GM18508 (cell line): ENCODE measurements around the gene SDK2.
"Not testable (repeated sequence)": the region's sequence is repeated elsewhere in the genome, so short reads cannot be mapped to it uniquely, and the experiment has no call there.

Experiments used
- ATAC-seq: cut with Tn5 transposase; IDR thresholded peaks from one replicate; pipeline ENCODE4 v1.9.1; 2021; ENCODE audit warnings: moderate number of reproducible peaks; ENCODE audit not compliant: insufficient read depth, unreplicated experiment

Gene SDK2

DNA sequence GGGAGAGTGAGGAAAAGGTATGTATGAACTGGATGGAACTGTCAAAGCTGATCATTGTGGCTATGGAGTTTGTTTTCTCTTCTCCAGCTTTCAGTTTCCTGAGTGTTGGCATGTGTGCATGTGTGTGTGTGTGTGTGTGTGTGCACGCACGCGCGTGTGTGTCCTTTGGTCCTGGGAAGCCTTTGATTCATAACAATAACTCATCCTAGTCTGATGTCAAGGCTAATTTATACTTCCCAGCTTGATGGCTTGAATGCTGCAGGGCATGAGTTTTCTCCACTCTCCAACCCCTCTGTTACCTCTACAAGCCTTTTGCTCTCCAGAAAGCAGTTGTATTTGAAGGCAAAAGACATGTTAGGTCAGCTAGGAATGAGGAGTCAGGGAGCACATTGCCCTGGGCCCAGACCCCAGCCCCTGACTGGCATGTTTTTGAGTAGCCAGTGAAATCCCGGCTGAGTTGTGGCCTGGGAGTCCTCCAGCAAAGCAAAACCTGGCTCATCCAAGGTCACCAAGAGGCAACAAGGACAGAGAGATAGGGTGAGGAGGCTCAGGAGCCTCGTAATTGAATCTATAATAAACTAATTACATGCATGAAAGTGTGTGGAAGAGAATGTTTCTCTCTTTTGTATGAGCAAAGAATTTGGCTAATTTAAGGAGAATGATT lies 323.5 kb downstream of the SDK2 start:
- ATAC-seq = no peak

DNA sequence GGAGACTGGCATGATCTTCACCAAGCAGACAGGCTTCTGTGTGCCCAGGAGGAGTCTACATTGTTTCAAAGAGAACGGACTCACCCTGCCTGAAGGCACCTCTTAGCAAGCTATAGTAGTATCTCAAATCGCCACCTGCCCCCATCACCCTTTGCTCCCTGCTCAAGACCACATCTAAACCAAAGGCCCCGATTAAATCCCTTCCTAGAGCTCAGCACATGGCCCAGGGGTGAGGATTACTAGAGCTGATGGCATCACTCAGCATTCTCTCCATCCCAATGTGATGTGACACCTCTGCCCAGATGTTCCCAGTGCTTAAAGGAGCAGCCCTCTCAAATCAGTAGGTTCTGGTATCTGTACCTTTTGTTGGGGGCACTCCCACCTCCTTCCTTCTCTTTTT lies 324.5 kb downstream of the SDK2 start:
- ATAC-seq = no peak

DNA sequence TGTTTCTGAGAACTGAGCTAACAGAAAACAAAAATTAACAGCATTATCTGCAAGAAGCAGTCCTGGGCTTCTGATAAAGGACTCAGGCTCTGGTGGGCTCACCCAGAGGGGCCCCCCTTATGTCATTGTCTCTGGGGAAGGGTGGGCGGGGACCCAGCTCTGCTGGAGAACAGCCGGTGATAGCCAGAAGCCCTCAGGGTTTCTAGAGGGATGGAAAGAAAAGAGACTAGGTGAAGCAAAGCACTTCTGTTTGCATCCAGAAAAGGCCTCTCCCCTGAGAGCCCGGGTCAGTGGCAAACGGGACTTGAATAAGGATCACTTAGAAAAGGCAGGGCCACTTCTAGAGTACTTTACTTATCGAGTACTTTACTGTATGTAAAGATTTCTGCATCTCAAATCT lies 325.4 kb downstream of the SDK2 start:
- ATAC-seq = no peak

DNA sequence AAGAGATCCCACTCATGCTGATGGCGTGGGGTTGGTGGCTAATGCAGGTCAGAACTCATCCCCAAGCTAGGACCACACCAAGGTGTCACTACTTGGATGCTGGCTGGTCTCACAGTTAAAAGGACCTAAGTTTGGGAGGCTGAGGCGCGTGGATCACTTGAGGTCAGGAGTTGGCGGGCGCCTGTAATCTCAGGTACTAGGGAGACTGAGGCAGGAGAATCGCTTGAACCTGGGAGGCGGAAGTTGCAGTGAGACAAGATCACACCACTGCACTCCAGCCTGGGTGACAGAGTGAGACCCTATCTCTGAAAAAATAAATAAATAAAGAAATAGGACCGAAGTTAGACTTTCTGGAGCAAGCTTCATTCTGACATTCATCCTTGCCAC lies 325.8 kb downstream of the SDK2 start:
- ATAC-seq = no peak

DNA sequence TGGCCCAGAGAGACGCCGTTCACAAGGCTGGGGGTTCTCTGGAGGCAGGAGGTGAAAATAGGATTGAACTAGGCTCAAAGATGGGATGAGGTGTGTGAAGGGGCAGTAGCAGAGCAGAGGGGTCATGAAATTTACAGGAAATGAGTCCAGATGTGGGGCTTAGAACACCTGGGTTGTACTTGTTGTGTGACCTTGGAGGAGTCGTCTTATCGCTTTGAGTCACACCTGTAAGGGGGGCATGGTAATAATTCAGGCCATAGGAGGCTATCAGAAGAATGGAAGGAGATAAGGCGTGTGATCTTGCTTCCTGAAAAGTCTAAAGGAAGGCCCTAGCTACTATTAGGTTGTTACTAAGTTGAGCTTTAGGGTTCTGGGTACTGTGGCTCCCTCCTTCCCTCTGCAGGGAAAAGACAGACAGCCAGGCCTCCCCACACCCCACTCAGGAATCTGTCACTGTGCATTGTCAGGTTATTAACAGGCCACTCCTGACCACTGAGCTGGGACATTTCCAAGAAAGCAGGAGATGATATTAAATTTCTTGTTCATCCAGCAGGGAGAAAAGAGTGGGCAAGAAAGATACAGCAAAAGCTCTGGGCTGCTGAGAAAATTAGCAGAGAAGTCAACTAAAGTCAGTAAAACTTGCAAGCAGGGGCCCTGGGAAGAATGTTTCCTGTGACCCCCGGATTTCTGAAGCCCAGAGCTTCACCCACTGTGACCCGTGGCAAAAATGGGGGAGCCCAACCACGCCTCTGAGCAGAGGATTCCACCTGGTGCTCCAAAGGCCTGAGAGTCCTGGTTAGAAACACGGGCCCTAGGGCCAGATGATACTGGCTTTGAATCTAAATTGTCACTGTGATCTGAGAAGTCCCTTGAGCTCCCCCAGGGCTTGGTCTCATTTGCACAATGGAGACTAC lies 326.5 kb downstream of the SDK2 start:
- ATAC-seq = no peak

DNA sequence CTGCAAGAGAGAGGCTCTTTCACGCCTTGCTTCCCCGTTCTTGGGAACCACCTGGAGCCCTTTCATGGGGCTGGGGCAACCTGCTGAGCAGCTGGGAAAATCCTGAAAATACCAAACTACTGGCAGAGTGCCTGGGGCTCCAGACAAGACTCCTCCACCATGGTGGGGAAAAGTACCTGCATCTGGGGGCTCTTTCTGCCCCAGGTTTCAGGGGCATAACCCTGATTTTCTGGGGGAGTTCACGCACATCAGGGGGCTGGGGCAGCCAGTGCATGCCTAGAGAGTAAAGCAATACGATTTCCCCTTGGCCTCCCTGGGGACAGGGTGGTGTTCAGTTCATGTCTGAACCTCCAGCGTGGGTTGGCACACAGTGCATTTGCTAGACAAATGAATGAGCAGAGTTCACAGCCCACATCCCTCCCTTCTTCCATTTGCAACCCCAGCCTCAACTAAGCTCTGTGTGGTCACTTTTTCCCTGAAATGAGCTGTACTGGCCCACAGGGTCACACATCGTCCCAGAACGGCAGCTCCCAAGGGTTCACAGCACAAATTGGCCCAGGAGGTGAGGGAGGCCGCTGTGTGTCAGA lies 327.2 kb downstream of the SDK2 start:
- ATAC-seq = no peak

DNA sequence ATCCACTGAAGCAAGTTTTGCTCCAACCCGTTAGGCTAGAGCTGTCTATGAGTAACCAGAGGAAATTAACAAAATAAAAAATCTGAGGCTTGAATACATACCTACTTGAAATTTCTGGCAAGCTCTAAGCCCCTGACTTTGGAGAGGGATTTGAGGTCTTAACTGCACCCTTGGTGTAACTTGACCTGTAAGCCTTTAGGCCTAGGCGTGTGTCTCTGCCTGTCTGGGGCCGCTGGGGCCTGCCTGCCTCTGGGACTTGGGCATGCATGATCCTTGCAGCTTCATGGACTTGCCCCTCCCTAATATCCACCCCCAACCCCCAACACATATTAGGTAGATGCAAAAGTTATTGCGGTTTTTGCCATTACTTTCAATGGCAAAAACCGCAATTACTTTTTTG lies 328.8 kb downstream of the SDK2 start:
- ATAC-seq = no peak

DNA sequence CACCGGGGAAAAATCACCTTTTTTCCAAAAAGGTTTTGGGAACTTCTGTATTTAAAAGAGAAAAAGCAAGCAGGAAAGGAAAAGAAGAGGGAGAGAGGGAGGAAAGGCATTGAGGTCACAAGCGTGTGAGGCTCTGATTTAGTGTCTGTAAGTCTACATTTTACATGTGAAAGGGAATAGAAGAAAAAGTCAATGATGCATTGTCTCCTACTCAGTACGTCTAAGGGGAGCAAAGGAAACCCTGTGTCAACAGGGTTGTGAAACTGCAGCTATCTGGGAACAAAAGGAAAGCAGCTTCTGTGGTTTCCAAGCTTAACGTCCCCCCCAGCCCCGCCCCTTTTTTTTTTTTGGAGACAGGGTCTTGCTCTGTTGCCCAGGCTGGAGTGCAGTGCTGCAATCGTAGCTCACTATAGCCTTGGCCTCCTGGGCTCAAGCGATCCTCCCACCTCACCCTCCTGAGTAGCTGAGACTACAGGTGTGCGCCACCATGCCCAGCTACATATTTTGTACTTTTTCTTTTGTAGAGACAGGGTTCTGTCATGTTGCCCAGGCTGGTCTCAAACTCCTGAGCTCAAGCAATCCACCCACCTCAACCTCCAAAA lies 330.6 kb downstream of the SDK2 start:
- ATAC-seq = no peak

DNA sequence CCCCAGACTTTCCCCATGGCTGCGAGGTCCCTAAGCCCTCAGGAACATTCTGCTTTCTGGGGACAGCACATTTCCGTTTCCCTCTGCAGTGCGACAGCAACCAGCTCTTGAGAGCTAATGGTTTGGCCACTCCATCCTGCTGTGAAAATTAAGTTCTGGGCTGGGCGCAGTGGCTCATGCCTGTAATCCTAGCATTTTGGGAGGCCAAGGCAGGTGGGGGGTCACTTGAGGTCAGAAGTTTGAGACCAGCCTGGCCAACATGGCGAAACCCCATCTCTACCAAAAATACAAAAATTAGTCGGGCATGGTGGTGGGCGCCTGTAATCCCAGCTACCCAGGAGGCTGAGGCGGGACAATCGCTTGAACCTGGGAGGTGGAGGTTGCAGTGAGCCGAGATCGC lies 331.4 kb downstream of the SDK2 start:
- ATAC-seq = not testable (repeated sequence)

DNA sequence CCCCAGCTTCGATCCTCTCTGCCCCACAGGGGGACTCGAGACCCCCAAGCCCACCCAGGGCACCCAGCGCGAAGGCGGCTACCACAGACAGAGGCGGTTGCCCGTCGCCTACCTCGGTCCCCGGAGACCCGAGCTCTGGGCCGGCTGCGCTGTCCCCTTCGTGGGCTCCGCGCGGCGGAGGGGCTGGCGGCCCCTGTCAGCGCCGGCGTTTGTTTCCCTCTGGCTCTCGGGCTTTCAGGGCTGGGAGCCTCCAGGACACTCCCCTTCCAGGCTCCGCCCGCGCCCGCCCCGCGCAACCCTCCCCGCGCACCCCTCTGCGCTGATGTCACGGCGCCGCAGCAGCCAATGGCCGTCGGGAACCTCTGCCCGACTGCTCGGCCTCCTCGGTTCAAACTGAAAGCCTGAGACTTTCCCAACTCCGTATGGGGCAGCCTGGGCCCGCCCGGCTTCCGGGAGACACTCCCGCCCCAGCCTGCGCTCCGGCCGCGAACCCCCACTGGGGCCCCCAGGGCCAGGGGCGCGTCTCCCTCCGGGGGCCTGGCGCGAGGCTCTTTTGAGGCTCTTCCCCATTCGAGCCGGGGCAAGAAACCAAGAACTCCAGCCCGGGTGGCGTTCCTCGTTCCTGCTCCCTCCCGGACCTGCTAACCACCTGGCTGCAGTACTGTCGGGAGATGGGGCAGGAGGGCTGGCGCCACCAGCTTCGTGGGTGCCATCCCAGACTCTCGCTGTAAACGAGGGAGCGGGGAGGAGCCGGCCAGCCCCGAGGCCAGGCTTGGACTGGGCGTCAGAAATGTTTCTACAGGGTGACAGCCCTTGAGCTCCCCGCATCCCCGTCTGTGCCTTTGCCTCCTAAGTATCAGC lies 332.2 kb downstream of the SDK2 start, which contains the start of gene CDC42EP4:
Gene CDC42EP4 (minus strand): TSS at position 221 of the 861 bp plus-strand sequence. CDS start 25,501 bp downstream, outside the sequence.
- peak; percentile 60 for ATAC-seq

DNA sequence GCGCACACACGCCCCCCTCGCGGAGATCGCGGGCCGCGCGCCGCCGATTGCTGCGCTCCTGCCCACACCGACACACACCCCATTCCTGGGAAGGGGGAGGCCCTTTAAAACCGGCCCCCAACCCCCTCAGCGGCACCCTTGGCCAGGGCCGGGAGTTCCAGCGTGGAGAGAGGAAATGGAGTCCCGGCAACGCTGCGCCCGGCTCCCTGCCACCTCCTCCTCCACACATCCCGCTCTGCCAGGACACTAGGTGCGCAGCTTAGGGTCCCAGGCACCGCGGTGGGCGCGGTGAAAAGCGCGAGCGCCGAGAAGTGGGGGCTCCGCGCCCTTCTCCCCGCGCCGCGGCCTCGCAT lies 332.8 kb downstream of the SDK2 start:
- no peak for ATAC-seq

DNA sequence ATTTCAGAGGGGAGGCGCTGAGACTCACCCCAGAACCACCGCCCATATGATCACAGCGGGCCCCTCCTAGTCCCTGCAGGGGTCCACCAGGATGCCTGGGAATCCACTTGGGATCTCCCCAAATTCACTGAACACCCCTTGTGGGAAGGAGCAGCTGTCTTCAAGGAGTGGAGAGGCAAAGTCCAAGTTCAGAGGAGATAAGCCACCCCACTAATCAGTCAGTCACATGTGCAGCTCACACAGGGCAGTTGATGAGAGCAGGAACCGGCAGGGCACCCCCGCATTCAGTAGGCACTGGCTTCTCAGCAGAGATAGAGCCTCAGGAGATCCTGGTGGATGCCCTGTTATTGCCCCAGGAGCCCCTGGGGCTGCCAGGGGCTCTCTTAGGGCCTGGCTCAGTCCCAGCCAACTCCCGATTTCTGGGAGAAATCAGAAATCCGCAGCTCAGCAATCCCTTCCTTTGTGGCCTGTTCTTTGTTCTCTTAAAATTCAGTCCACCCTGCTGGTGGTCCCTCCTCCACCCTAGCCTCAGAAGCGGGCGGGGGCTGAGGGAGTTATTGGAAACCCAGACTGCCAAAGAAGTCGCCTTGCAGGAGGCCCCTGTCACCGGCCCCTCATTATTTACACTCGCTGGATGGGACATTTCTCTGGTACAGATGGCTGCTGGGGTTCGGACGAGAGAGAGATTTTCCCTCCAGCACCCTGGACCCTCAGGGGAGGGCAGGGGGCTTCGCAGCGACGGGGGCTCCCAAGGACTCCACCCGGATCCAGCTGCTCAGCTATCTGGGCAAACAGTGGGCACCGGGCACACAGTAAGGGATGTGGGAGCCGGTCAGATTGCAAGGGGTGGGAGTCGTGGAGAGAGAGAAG lies 334.3 kb downstream of the SDK2 start:
- no peak for ATAC-seq

DNA sequence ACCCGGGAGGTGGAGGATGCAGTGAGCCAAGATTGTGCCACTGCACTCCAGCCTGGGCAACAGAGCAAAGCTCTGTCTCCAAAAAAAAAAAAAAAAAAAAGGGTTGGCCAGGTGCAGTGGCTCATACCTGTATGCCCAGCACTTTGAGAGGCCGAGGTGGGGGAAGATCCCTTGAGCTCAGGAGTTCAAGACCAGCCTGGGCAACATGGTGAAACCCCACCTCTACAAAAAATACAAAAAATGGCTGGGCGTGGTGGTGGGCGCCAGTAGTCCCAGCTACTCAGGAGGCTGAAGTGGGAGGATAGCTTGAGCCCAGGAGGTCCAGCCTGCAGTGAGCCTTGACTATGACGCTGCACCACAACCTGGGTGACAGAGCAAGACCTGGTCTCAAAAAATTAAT lies 335.3 kb downstream of the SDK2 start:
- not testable (repeated sequence) for ATAC-seq

DNA sequence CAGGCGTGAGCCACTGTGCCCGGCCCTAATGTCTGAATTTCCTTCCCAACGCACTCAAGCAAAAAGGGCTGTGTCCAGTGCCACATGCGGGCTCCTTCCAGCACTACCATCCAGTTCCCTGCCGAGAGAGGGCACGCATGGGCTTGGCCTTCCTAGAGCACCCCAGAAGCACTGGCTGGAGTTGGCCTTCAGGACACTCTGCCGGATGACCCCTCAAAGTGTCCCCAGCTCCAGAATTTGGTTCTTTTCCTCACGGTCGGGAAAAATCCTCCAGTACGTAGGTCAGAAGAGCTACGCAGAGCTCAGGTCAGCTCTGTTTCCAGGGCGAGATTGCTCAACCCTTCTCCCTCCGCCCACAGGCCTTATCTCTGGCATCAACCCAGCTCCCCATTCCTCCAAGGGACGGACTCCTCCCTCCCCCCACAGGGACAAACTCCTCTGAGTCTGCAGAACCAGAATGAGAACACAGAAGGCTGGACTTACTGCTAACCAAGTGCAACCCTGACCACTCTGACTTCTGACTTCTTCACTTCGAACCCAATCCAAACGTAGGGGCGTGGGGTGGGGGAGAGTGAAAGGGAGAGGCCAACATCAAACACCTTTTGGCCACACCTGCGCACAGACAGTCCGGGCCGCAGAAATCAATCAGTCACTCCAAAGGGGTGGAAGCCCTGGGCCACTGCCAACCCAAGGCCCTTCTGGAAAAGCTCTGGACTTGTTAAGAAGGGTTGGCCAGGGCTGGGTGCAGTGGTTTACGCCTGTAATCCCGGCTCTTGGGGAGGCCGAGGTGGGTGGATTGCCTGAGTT lies 336.0 kb downstream of the SDK2 start:
- no peak for ATAC-seq

DNA sequence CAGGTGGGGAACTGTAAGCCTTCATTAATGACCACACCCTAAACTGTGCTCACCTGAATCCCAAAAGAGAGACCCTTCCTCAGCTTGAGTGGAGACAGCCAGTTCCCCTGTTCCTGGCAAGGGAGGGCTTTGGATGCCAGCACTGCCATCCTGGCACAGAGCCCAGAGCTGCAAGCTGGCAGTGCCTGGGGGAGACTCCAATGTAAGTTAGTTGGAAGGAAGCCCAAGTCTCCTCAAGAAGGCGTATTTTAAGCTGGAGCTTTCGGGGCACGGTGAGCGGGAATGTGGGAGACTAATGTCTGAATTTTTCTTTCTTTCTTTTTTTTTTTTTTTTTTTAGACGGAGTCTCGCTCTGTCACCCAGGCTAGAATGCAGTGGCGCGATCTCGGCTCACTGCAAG lies 337.1 kb downstream of the SDK2 start:
- no peak for ATAC-seq

DNA sequence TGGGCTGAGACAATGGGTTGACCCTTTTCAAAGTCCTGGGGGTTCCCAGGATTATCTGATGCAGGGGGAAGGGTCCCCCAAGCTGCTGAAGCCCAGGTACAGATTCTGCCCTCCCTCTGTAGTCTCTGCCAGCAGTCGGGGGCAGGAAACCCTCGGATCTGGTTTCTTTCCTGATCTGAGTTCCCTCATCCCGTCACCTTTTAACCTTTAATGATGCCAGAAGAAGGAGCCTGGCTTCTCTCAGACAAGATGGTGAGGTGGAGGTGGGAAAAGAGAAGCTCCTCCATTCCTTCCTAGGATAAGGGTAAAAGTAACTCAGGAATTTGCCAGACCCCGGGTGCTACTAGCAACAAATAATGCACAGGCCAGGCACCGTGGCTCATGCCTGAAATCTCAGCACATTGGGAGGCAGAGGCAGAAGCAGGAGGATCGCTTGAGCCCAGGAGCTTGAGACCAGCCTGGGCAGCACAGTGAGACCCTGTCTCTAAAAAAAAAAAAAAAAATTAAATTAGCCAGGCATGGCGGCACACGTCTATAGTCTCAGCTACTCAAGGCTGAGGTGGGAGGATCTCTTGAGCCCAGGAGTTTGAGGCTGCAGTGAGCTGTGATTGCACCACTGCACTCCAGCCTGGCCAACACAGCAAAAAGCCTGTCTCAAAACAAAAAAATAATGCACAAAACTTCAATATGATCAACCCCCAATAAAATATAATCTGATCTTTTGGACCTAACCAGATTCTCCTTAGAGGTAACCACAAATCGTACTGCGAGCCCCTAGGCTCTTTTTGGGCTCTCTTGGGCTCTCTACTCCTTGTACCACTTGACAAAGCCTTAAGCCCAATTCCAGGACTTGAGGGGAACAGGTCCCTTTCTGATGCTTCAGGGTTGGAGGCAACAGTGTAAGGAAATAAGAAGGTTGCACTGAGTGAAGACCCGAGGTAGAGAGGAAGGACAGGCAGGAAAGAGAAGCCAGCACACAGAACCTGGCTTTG lies 338.1 kb downstream of the SDK2 start:
- no peak for ATAC-seq
